H1 (cell line): ENCODE data around the gene CLINT1. TPM values are rescaled to one million over a fixed set of nuclear protein-coding genes. Genes with fewer than 3 reads are reported as not detected.

ENCODE experiments used
- CTCF ChIA-PET: fragments of 300-600 bp; sonication (Branson Sonifier 250); formaldehyde crosslinking; loops from one replicate; lab custom pipeline; 2021; ENCODE audit not compliant: partially characterized antibody; lab: Charles Lee
- POLR2A ChIA-PET: fragments of 300-600 bp; sonication (Branson Sonifier 250); formaldehyde crosslinking; loops from one replicate; lab custom pipeline; 2021; ENCODE audit warnings: inconsistent platforms; ENCODE audit not compliant: partially characterized antibody; lab: Charles Lee
- DNase-seq, 2 experiments: peaks; one replicate each; pipeline versions ENCODE4 v3.0.0 to v3.0.0-alpha.2; 2010 to 2022; ENCODE audit warnings: low spot score in 2 of 2, low read depth in 1 of 2, mixed read lengths in 1 of 2
- FAIRE-seq: peaks from 2 replicates; lab custom pipeline; 2011; peaks lifted over from hg19 to GRCh38; lab: Jason Lieb, UNC
- H2AFZ ChIP-seq: 2 replicates; pipeline ENCODE4 v1.8.1; 2012; ENCODE audit warnings: low read length, inconsistent platforms
- H2AK5ac ChIP-seq: 2 replicates; pipeline ENCODE4 v1.6.1; 2013; ENCODE audit warnings: low read depth, low read length
- H2BK120ac ChIP-seq: replicated peaks from 2 replicates; pipeline ENCODE3; 2013; ENCODE audit warnings: low read depth, low read length, inconsistent platforms
- H2BK12ac ChIP-seq: 2 replicates; pipeline ENCODE4 v1.6.1; 2013; ENCODE audit warnings: low read depth, low read length
- H2BK15ac ChIP-seq: 2 replicates; pipeline ENCODE4 v1.6.1; 2013; ENCODE audit warnings: low read length
- H2BK20ac ChIP-seq: 2 replicates; pipeline ENCODE4 v1.6.1; 2013; ENCODE audit warnings: low read length
- H2BK5ac ChIP-seq: 2 replicates; pipeline ENCODE4 v1.6.1; 2013; ENCODE audit warnings: low read depth, low read length
- H3K14ac ChIP-seq: 2 replicates; pipeline ENCODE4 v1.6.1; 2013; ENCODE audit warnings: inconsistent platforms; ENCODE audit not compliant: insufficient read length
- H3K18ac ChIP-seq: 2 replicates; pipeline ENCODE4 v1.6.1; 2013; ENCODE audit warnings: low read length; ENCODE audit errors: extremely low read depth
- H3K23ac ChIP-seq: 2 replicates; pipeline ENCODE4 v1.6.1; 2013; ENCODE audit warnings: inconsistent platforms; ENCODE audit not compliant: insufficient read length
- H3K23me2 ChIP-seq: 2 replicates; pipeline ENCODE4 v1.6.1; 2013; ENCODE audit warnings: low read depth, low read length
- H3K27ac ChIP-seq: 2 replicates; pipeline ENCODE4 v1.6.1; 2011; ENCODE audit warnings: low read depth, low read length, inconsistent platforms
- H3K27me3 ChIP-seq, 4 experiments: replicated peaks in 1 of 4; 1 replicate in 1 of 4; 2 replicates in 3 of 4; pipeline versions ENCODE4 v1.6.1 to v1.8.1; 2011 to 2013; ENCODE audit warnings: low read length in 3 of 4, mild to moderate bottlenecking in 3 of 4, inconsistent platforms in 2 of 4, mixed read lengths in 2 of 4, moderate library complexity in 1 of 4; ENCODE audit not compliant: control insufficient read depth in 3 of 4, insufficient read depth in 3 of 4; ENCODE audit errors: extremely low read depth in 1 of 4
- H3K36me3 ChIP-seq, 4 experiments: 2 replicates each; pipeline versions ENCODE4 v1.6.1 to v1.8.1; 2011 to 2013; ENCODE audit warnings: mild to moderate bottlenecking in 4 of 4, low read length in 3 of 4, moderate library complexity in 2 of 4, control low read depth in 1 of 4, inconsistent platforms in 1 of 4; ENCODE audit not compliant: insufficient read depth in 4 of 4, control insufficient read depth in 2 of 4
- H3K4ac ChIP-seq: replicated peaks from 2 replicates; pipeline ENCODE3; 2013; ENCODE audit warnings: low read length, low read depth, mixed read lengths, inconsistent platforms; ENCODE audit not compliant: insufficient read length
- H3K4me1 ChIP-seq, 4 experiments: replicated peaks in 1 of 4; 1 replicate in 1 of 4; 2 replicates in 3 of 4; pipeline versions ENCODE4 v1.6.1 to v1.8.1; 2011 to 2013; ENCODE audit warnings: low read length in 3 of 4, inconsistent platforms in 2 of 4, mixed read lengths in 1 of 4; ENCODE audit not compliant: insufficient read depth in 4 of 4, control insufficient read depth in 3 of 4
- H3K4me2 ChIP-seq, 2 experiments: 2 replicates each; pipeline versions ENCODE4 v1.6.1 to v1.8.1; 2011 to 2013; ENCODE audit warnings: low read depth in 2 of 2, low read length in 2 of 2, control low read depth in 1 of 2, inconsistent platforms in 1 of 2, mild to moderate bottlenecking in 1 of 2; ENCODE audit not compliant: insufficient read depth in 1 of 2
- H3K4me3 ChIP-seq, 4 experiments: fragments of 200-600, 300-600 bp in 1 of 4; sonication (generic), shearing (Covaris generic), sonication (Bioruptor Twin) in 1 of 4; 2 replicates each; pipeline versions ENCODE4 v1.5.1 to v1.8.1; 2011 to 2016; ENCODE audit warnings: low read length in 4 of 4, low read depth in 3 of 4, control low read depth in 2 of 4, inconsistent platforms in 2 of 4, mild to moderate bottlenecking in 2 of 4, mixed read lengths in 1 of 4, moderate library complexity in 1 of 4; ENCODE audit not compliant: insufficient read depth in 2 of 4; ENCODE audit errors: extremely low read depth in 1 of 4
- H3K56ac ChIP-seq: replicated peaks from 2 replicates; pipeline ENCODE3; 2013; ENCODE audit warnings: low read depth, mild to moderate bottlenecking, mixed read lengths, low read length, inconsistent platforms; ENCODE audit not compliant: insufficient read length
- H3K79me1 ChIP-seq: 2 replicates; pipeline ENCODE4 v1.6.1; 2013; ENCODE audit warnings: low read depth, low read length, control low read depth
- H3K79me2 ChIP-seq, 2 experiments: 2 replicates each; pipeline versions ENCODE4 v1.6.1 to v1.8.1; 2012 to 2013; ENCODE audit warnings: low read length in 2 of 2, mild to moderate bottlenecking in 2 of 2, inconsistent platforms in 1 of 2; ENCODE audit not compliant: insufficient read depth in 2 of 2, control insufficient read depth in 1 of 2
- H3K9ac ChIP-seq, 4 experiments: replicated peaks in 1 of 4; 1 replicate in 1 of 4; 2 replicates in 3 of 4; pipeline versions ENCODE4 v1.6.1 to v1.8.1; 2011 to 2013; ENCODE audit warnings: low read depth in 3 of 4, low read length in 3 of 4, control low read depth in 2 of 4, mild to moderate bottlenecking in 2 of 4, moderate library complexity in 2 of 4, inconsistent platforms in 1 of 4; ENCODE audit errors: extremely low read depth in 1 of 4
- H3K9me3 ChIP-seq, 2 experiments: 2 replicates each; pipeline versions ENCODE4 v1.6.1 to v1.8.1; 2012 to 2013; ENCODE audit warnings: mild to moderate bottlenecking in 2 of 2, moderate library complexity in 2 of 2, control low read depth in 1 of 2, inconsistent platforms in 1 of 2, low read depth in 1 of 2, low read length in 1 of 2, mixed read lengths in 1 of 2; ENCODE audit not compliant: insufficient read depth in 2 of 2
- H4K20me1 ChIP-seq, 2 experiments: replicated peaks in 1 of 2; 2 replicates each; pipeline versions ENCODE3 to v1.8.1; 2011 to 2013; ENCODE audit warnings: inconsistent platforms in 2 of 2, low read length in 2 of 2, mild to moderate bottlenecking in 1 of 2; ENCODE audit not compliant: insufficient read depth in 2 of 2, control insufficient read depth in 1 of 2
- H4K5ac ChIP-seq: 2 replicates; pipeline ENCODE4 v1.6.1; 2013; ENCODE audit warnings: low read length, low read depth, mixed read lengths, inconsistent platforms; ENCODE audit not compliant: insufficient read length
- H4K8ac ChIP-seq: 2 replicates; pipeline ENCODE4 v1.8.0; 2013; ENCODE audit warnings: mild to moderate bottlenecking, moderate library complexity, low read length, inconsistent platforms; ENCODE audit not compliant: insufficient read depth; ENCODE audit errors: extremely low read depth
- H4K91ac ChIP-seq: replicated peaks from 2 replicates; pipeline ENCODE3; 2013; ENCODE audit warnings: low read length, mixed read lengths, inconsistent platforms; ENCODE audit not compliant: insufficient read length
- CEBPB ChIP-seq: IDR thresholded peaks from 2 replicates; pipeline ENCODE4 v1.6.1; 2012; ENCODE audit warnings: low read depth, low read length
- CHD1 ChIP-seq: IDR thresholded peaks from 2 replicates; pipeline ENCODE4 v1.6.1; 2012; ENCODE audit warnings: low read depth, low read length, improper control_type of control experiment
- CHD2 ChIP-seq: IDR thresholded peaks from 2 replicates; pipeline ENCODE4 v1.6.1; 2012; ENCODE audit warnings: low read length, improper control_type of control experiment
- EGR1 ChIP-seq: IDR thresholded peaks from 2 replicates; pipeline ENCODE4 v1.6.1; 2011; ENCODE audit warnings: low read depth, low read length, borderline replicate concordance
- MAFK ChIP-seq: IDR thresholded peaks from 2 replicates; pipeline ENCODE4 v1.6.1; 2012; ENCODE audit warnings: low read depth, mild to moderate bottlenecking, improper control_type of control experiment, low read length
- NANOG ChIP-seq: IDR thresholded peaks from 2 replicates; pipeline ENCODE4 v1.6.1; 2011; ENCODE audit warnings: low read length, low read depth, mild to moderate bottlenecking, inconsistent platforms; ENCODE audit not compliant: insufficient read depth, poor library complexity, severe bottlenecking
- PHF8 ChIP-seq: fragments of 200-600 bp; sonication (generic); conservative IDR thresholded peaks from 2 replicates; pipeline ENCODE4 v1.7.1; 2012; ENCODE audit warnings: low read depth, mild to moderate bottlenecking, inconsistent platforms, low read length, moderate library complexity
- POU5F1 ChIP-seq: IDR thresholded peaks from 2 replicates; pipeline ENCODE4 v1.6.1; 2011; ENCODE audit warnings: low read depth, mild to moderate bottlenecking, low read length, moderate library complexity
- RAD21 ChIP-seq, 2 experiments: IDR thresholded peaks in 1 of 2; conservative IDR thresholded peaks in 1 of 2; 2 replicates each; pipeline ENCODE4 v1.6.1; 2011; ENCODE audit warnings: low read depth in 2 of 2, low read length in 2 of 2, improper control_type of control experiment in 1 of 2, inconsistent platforms in 1 of 2, mild to moderate bottlenecking in 1 of 2, moderate library complexity in 1 of 2
- SIX5 ChIP-seq: IDR thresholded peaks from 2 replicates; pipeline ENCODE4 v1.6.1; 2011; ENCODE audit warnings: mild to moderate bottlenecking, low read depth, low read length
- SP2 ChIP-seq: IDR thresholded peaks from 2 replicates; pipeline ENCODE4 v1.6.1; 2012; ENCODE audit warnings: mild to moderate bottlenecking, low read length, inconsistent platforms
- SUZ12 ChIP-seq: fragments of 200-600 bp; sonication (generic); IDR thresholded peaks from 2 replicates; pipeline ENCODE4 v1.6.1; 2012; ENCODE audit warnings: mild to moderate bottlenecking, inconsistent platforms, low read length, moderate library complexity, mixed read lengths
- YY1 ChIP-seq: IDR thresholded peaks from 2 replicates; pipeline ENCODE4 v1.6.1; 2011; ENCODE audit warnings: low read depth, mild to moderate bottlenecking, low read length
- WGBS, 2 experiments: shearing (Covaris generic) in 1 of 2; methylation state at CpG; one replicate each; pipeline versions ENCODE4 v1.1.6 to v1.1.7; 2013 to 2015; ENCODE audit warnings: low lambda C conversion rate in 2 of 2, mixed read lengths in 2 of 2, inconsistent platforms in 1 of 2, low coverage in 1 of 2, missing lambda C conversion rate in 1 of 2; ENCODE audit not compliant: insufficient replicate concordance in 2 of 2, insufficient coverage in 1 of 2, insufficient read length in 1 of 2; ENCODE audit errors: extremely low coverage in 1 of 2, missing lambda C conversion rate in 1 of 2; 5-methylcytosine and 5-hydroxymethylcytosine counted together
- polyA plus RNA-seq, 7 experiments: library from polyadenylated mRNA; depleted of rRNA in 3 of 7; stranded (reverse) in 5 of 7; unstranded in 2 of 7; fragments of >200 nt in 5 of 7; fragments of 200-250 nt in 2 of 7; gene quantifications; 1 replicate in 5 of 7; 2 replicates in 1 of 7; 4 replicates in 1 of 7; pipeline versions ENCODE4 v1.2.1 to v1.2.3, GENCODE V29; 2011 to 2013; ENCODE audit warnings: missing spikeins in 2 of 7, mixed read lengths in 2 of 7
- total RNA-seq: library from RNA; stranded (reverse); fragmentation: NEBNext Ultra II Directional; extraction: Animal tissue kit (Norgen Biotek cat#: 25700); gene quantifications from 2 replicates; pipeline ENCODE4 v1.2.1, GENCODE V29; 2021
- TF ChIP-seq, protein P1 (sequence below): IDR thresholded peaks from 2 replicates; pipeline ENCODE4 v1.6.1; 2011; ENCODE audit warnings: low read depth, mild to moderate bottlenecking, low read length; ENCODE audit not compliant: insufficient read depth

Gene CLINT1
- total and polyA plus RNA-seq, 2 of the 8 experiments (the other 6 are each of a cell fraction or from before 2014, with no cell fraction given), result 85.9 to 140 TPM

DNA sequence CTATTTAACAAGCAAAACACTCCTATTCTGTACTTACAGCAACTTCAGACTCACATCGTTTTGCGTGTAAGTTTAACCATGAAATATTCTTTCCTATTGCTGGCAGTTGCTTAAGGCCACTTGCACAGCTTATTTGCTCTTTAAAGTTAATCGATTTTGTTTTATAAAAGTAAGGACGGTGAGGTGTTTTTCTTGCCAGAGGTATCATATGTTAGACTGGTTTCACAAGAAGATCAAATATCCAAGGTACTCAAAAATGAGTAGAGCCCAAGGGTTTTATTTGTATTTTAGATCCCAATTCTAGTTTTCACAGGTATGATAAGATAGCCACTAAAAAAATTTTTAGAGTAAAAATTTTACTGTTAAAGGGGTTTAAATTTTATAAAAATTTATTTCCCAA is 16.2 kb downstream of the CLINT1 start:
- H2BK120ac ChIP-seq, result no peak overlapping the region
- H3K27me3 ChIP-seq, result no peaks in the 10 kb centered on the region; a peak in 1 of 7 replicates
- H3K4me2 ChIP-seq, result no peak overlapping the region
- no peaks in the 10 kb centered on the region; the same call in 1 of the 2 replicates for H3K79me1 ChIP-seq
- CTCF ChIA-PET, result interaction anchor here (0.7 to 2.1 kb wide), 4 partner anchors 12 to 86 kb away, joined by 3 to 9 read pairs (median 4); no protein-coding TSS in a partner anchor
- FAIRE-seq (no peak), DNase-seq (no peak)
- no peak overlapping the region for H4K8ac ChIP-seq
- no peak overlapping the region for H3K9ac ChIP-seq
- peaks cover 3 to 81% of the 10 kb centered on the region in 2 experiments for H3K79me2 ChIP-seq
- no peaks in the 10 kb centered on the region for H3K9me3 ChIP-seq
- H3K23me2 ChIP-seq, result no peaks in the 10 kb centered on the region
- H3K18ac ChIP-seq, result no peak overlapping the region
- POLR2A ChIA-PET, result interaction anchor here (1.1 kb wide), 1 partner anchor 73 kb away, joined by 3 read pairs; no protein-coding TSS in a partner anchor
- H2AFZ ChIP-seq, result no peak overlapping the region
- no peak overlapping the region for H3K23ac ChIP-seq
- H2BK12ac ChIP-seq, result no peak overlapping the region
- no peak overlapping the region for H4K91ac ChIP-seq
- no peak overlapping the region for H2AK5ac ChIP-seq
- no peak overlapping the region for H2BK20ac ChIP-seq
- H3K4me3 ChIP-seq, result no peak overlapping the region
- peaks cover 0 to 5% (median 0%) of the 10 kb centered on the region in 4 experiments; a peak in 3 of 8 replicates for H3K36me3 ChIP-seq
- H3K4me1 ChIP-seq, result peaks cover 0 to 3% (median 0%) of the 10 kb centered on the region in 4 experiments; a peak in 1 of 7 replicates
- H2BK15ac ChIP-seq, result no peak overlapping the region
- H2BK5ac ChIP-seq, result no peak overlapping the region
- no peak overlapping the region for H3K27ac ChIP-seq
- H3K56ac ChIP-seq, result no peak overlapping the region
- H3K14ac ChIP-seq, result no peak overlapping the region
- 90% methylated on average over 4 of the region's 4 CpGs; no CpG with 5 or more reads in 1 of the 2 experiments for WGBS, 2 experiments
- H4K5ac ChIP-seq, result no peak overlapping the region
- H3K4ac ChIP-seq, result no peak overlapping the region
- H4K20me1 ChIP-seq, result peaks cover 8% of the 10 kb centered on the region in 2 experiments
- no peak for TF ChIP-seq EGR1
- no peak for TF ChIP-seq YY1
- no peak for TF ChIP-seq CHD1
- TF ChIP-seq SIX5, result no peak
- TF ChIP-seq, protein P1, sequence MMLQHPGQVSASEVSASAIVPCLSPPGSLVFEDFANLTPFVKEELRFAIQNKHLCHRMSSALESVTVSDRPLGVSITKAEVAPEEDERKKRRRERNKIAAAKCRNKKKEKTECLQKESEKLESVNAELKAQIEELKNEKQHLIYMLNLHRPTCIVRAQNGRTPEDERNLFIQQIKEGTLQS, result no peak
- no peak for TF ChIP-seq SUZ12
- TF ChIP-seq NANOG, result no peak
- TF ChIP-seq CHD2, result no peak
- TF ChIP-seq SP2, result no peak
- no peak for TF ChIP-seq RAD21 (IDR thresholded peaks at IDR 0.05 in 1 of 2, conservative IDR thresholded peaks at IDR 0.05 in 1 of 2; ENCODE audit: low read depth in 2 of 2, low read length in 2 of 2)
- no peak for TF ChIP-seq CEBPB
- TF ChIP-seq MAFK, result no peak
- no peak for TF ChIP-seq PHF8
- no peak for TF ChIP-seq POU5F1
